ENCODE data around the gene NCK1. TPM values are rescaled to one million over a fixed set of nuclear protein-coding genes. Genes with fewer than 3 reads are reported as not detected.

The NCK1 gene
- total RNA-seq, 2 experiments from 2014 or later, result 24.9 to 38.1 TPM

DNA sequence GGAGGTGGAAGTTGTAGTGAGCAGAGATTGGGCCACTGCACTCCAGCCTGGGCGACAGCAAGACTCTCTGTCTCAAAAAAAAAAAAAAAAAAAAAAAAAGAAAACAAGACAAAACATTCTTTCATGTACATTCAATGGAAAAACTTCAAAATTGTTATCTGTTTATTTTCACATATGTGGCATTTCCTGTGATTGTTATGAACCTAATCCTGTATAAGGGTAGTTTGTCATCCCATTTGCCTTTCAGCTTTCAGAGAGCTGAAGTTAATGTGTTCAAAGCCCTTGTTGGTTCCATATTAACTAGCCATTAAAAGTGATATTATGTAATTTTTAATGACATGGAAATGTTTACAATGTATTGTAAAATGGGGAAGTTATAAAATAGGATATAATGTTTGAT, 17.3 kb upstream of the NCK1 start:
- Histone ChIP-seq H3K36me3 (ENCODE audit: insufficient read depth, low read length) (peaks cover 32% of the 10 kb centered on the region), H2AFZ (ENCODE audit: low read length) (no peak overlapping the region), H3K4me3 (ENCODE audit: low read depth, low read length, poor library complexity, severe bottlenecking) (no peak overlapping the region), H3K9me2 (ENCODE audit: insufficient read depth, low read length) (no peaks in the 10 kb centered on the region), H3K9me3 (ENCODE audit: low read length) (no peaks in the 10 kb centered on the region), H3K27ac (ENCODE audit: low read depth, low read length, poor library complexity, severe bottlenecking) (no peak overlapping the region), H3K4me1 (ENCODE audit: insufficient read depth, low read length, poor library complexity, severe bottlenecking) (no peaks in the 10 kb centered on the region), H3K4me2 (ENCODE audit: low read length) (no peak overlapping the region), H4K20me1 (ENCODE audit: insufficient read depth, low read length) (0 out of 2 replicates have a peak, but pooled peaks cover 3% of the 10 kb centered on the region), H3K79me2 (ENCODE audit: insufficient read depth, low read depth, low read length) (no peaks in the 10 kb centered on the region)
- TF ChIP-seq CTCF (conservative IDR thresholded peaks at IDR 0.05; ENCODE audit: low read length), result no peak
- TF ChIP-seq EZH2phosphoT487 (IDR thresholded peaks at IDR 0.05; ENCODE audit: borderline replicate concordance, low read depth, low read length), result no peak
- BruUV-seq (replicated peaks), result no TSS peak
- CTCF ChIA-PET (ENCODE audit: unreplicated experiment), result no interaction called here
- POLR2A ChIA-PET, result interaction anchor here (0.7 to 2.1 kb wide), 2 partner anchors 16 to 18 kb away, joined by 5 to 11 read pairs; no protein-coding TSS in a partner anchor
- intact Hi-C loops (cut with micrococcal nuclease; ENCODE audit: unreplicated experiment), result no loop called here
- no peak for DNase-seq (ENCODE audit: low spot score)

DNA sequence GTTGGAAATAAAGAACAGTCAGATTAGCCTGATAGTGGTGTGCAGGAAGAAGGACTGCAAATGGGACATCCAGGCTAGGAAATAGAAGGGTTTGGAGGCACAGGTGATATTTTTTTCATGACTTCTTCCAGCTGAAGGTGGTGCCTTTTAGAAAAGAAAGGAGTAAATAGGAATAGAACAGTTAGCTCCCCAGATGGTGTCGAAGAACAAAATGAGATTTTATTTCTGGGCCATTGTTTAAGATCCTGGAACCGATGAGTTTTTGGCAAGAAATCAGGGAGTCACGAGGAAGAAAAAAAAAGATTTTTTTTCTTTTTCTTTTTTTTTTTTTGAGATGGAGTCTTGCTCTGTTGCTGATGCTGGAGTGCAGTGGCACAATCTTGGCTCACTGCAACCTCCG, 9.8 kb upstream of the NCK1 start:
- Histone ChIP-seq H4K20me1 (ENCODE audit: insufficient read depth, low read length) (no peaks in the 10 kb centered on the region), H3K9me3 (ENCODE audit: low read length) (peaks cover 5% of the 10 kb centered on the region; the same call in 1 of the 2 replicates), H3K79me2 (ENCODE audit: insufficient read depth, low read depth, low read length) (no peaks in the 10 kb centered on the region; the same call in 1 of the 2 replicates), H3K4me1 (ENCODE audit: insufficient read depth, low read length, poor library complexity, severe bottlenecking) (peaks cover 5% of the 10 kb centered on the region), H3K27ac (ENCODE audit: low read depth, low read length, poor library complexity, severe bottlenecking) (no peak overlapping the region), H3K36me3 (ENCODE audit: insufficient read depth, low read length) (peaks cover 27% of the 10 kb centered on the region), H2AFZ (ENCODE audit: low read length) (no peak overlapping the region), H3K4me3 (ENCODE audit: low read depth, low read length, poor library complexity, severe bottlenecking) (no peak overlapping the region), H3K4me2 (ENCODE audit: low read length) (no peak overlapping the region), H3K9me2 (ENCODE audit: insufficient read depth, low read length) (no peaks in the 10 kb centered on the region)
- CTCF ChIA-PET (ENCODE audit: unreplicated experiment), result no interaction called here
- intact Hi-C loops (cut with micrococcal nuclease; ENCODE audit: unreplicated experiment), result no loop called here
- BruUV-seq (replicated peaks), result no TSS peak
- DNase-seq (ENCODE audit: low spot score), result no peak
- TF ChIP-seq CTCF (conservative IDR thresholded peaks at IDR 0.05; ENCODE audit: low read length), result no peak
- TF ChIP-seq EZH2phosphoT487 (IDR thresholded peaks at IDR 0.05; ENCODE audit: borderline replicate concordance, low read depth, low read length), result no peak
- POLR2A ChIA-PET, result interaction anchor here (0.7 to 1.7 kb wide), 4 partner anchors 9 to 655 kb away, joined by 3 to 12 read pairs (median 3); partner anchors contain the start of gene NCK1

- Histone ChIP-seq H3K36me3 (ENCODE audit: insufficient read depth, low read length) (peaks cover 47% of the 10 kb centered on the region), H3K79me2 (ENCODE audit: insufficient read depth, low read depth, low read length) (peaks cover 21% of the 10 kb centered on the region; the same call in 1 of the 2 replicates), H3K9me3 (ENCODE audit: low read length) (peaks cover 11% of the 10 kb centered on the region; the same call in 1 of the 2 replicates), H2AFZ (ENCODE audit: low read length) (no peak overlapping the region), H3K4me2 (ENCODE audit: low read length) (no peak overlapping the region), H4K20me1 (ENCODE audit: insufficient read depth, low read length) (no peaks in the 10 kb centered on the region), H3K4me3 (ENCODE audit: low read depth, low read length, poor library complexity, severe bottlenecking) (no peak overlapping the region), H3K27ac (ENCODE audit: low read depth, low read length, poor library complexity, severe bottlenecking) (no peak overlapping the region), H3K4me1 (ENCODE audit: insufficient read depth, low read length, poor library complexity, severe bottlenecking) (peaks cover 32% of the 10 kb centered on the region), H3K9me2 (ENCODE audit: insufficient read depth, low read length) (no peaks in the 10 kb centered on the region)
- BruUV-seq (replicated peaks), result no TSS peak
- no peak for DNase-seq (ENCODE audit: low spot score)
- CTCF ChIA-PET (ENCODE audit: unreplicated experiment), result no interaction called here
- TF ChIP-seq EZH2phosphoT487 (IDR thresholded peaks at IDR 0.05; ENCODE audit: borderline replicate concordance, low read depth, low read length), result no peak
- no peak for TF ChIP-seq CTCF (conservative IDR thresholded peaks at IDR 0.05; ENCODE audit: low read length)
- intact Hi-C loops (cut with micrococcal nuclease; ENCODE audit: unreplicated experiment), result no loop called here
- POLR2A ChIA-PET, result interaction anchor here (1.0 kb wide), 1 partner anchor 14 kb away, joined by 4 read pairs; no protein-coding TSS in a partner anchor
Observed at GRCh38 chr3:136856665-136857064, 5.3 kb upstream of the NCK1 start.

All from OCI-LY7 (cell line).